Activated CD4-positive, CD25-positive, alpha-beta regulatory T cell treated with anti-CD3 and anti-CD28 coated beads, Interleukin-2, amount 50 U/mL, for 16 hours (primary cell): ENCODE measurements around the gene OSM.

Source experiments
- DNase-seq: peaks from one replicate; pipeline ENCODE4 v3.0.0-alpha.2; 2020; ENCODE audit warnings: low read depth, low spot score

The OSM gene

GRCh38 chr22:30263883-30264282 is 2.8 kb downstream of the OSM start:
- no peak for DNase-seq

GRCh38 chr22:30262917-30263741 is 3.5 kb downstream of the OSM start:
- DNase-seq: peak; percentile 59

GRCh38 chr22:30262112-30262511 is 4.5 kb downstream of the OSM start:
- DNase-seq: no peak

GRCh38 chr22:30261134-30261533 is 5.5 kb downstream of the OSM start:
- DNase-seq: no peak

GRCh38 chr22:30260682-30261081 is 6.0 kb downstream of the OSM start:
- DNase-seq: no peak

GRCh38 chr22:30260276-30260675 is 6.4 kb downstream of the OSM start:
- no peak for DNase-seq

GRCh38 chr22:30254314-30254713 is 12.3 kb downstream of the OSM start:
- DNase-seq: no peak

- no peak for DNase-seq
Measured at GRCh38 chr22:30253205-30253852, 13.3 kb downstream of the OSM start.

- DNase-seq: no peak
Measured at GRCh38 chr22:30252411-30253204, 14.0 kb downstream of the OSM start.

- DNase-seq: no peak
Measured at GRCh38 chr22:30251711-30252110, 14.9 kb downstream of the OSM start.

- DNase-seq: no peak
Measured at GRCh38 chr22:30250661-30251267, 15.9 kb downstream of the OSM start.

- DNase-seq: no peak
Measured at GRCh38 chr22:30250039-30250565, 16.5 kb downstream of the OSM start.

- no peak for DNase-seq
Measured at GRCh38 chr22:30249049-30250038, 17.3 kb downstream of the OSM start.

- no peak for DNase-seq
Measured at GRCh38 chr22:30248484-30248883, 18.2 kb downstream of the OSM start.

- no peak for DNase-seq
Measured at GRCh38 chr22:30247974-30248373, 18.7 kb downstream of the OSM start.

- no peak for DNase-seq
Measured at GRCh38 chr22:30247561-30247960, 19.1 kb downstream of the OSM start.

- no peak for DNase-seq
Measured at GRCh38 chr22:30246814-30247376, 19.8 kb downstream of the OSM start.

- DNase-seq: no peak
Measured at GRCh38 chr22:30245985-30246813, 20.5 kb downstream of the OSM start, which contains the start of gene LIF. TSS of gene LIF (minus strand) at chr22:30246759. CDS start at chr22:30246695, 64 bp downstream.
